GM10248 (cell line): ENCODE data around the gene IFNA21.

Experiments used
- CTCF ChIA-PET: fragments of 300-600 bp; sonication (Branson Sonifier 250); formaldehyde crosslinking; extraction: SDS; loops from one replicate; lab custom pipeline; 2021; ENCODE audit warnings: antibody characterized with exemption; lab: Yijun Ruan, JAX
- POLR2A ChIA-PET: fragments of 350-650 bp; sonication (Branson Sonifier 250); formaldehyde crosslinking; extraction: SDS; loops from one replicate; lab custom pipeline; 2020; ENCODE audit warnings: antibody characterized with exemption; lab: Yijun Ruan, JAX
- DNase-seq: peaks from one replicate; pipeline ENCODE4 v3.0.0; 2012; ENCODE audit errors: extremely low spot score
- CTCF ChIP-seq: IDR thresholded peaks from 2 replicates; pipeline ENCODE4 v1.5.1; 2012; ENCODE audit warnings: mild to moderate bottlenecking, low read depth; ENCODE audit errors: extremely low read depth, missing control alignments, control extremely low read depth

IFNA21 gene

GRCh38 chr9:21119093-21119770 is 47.2 kb downstream of the IFNA21 start:
- ChIA-PET CTCF (interaction anchor here (1.1 to 1.5 kb wide), 3 partner anchors 9 to 1192 kb away, joined by 3 to 8 read pairs (median 3); no protein-coding TSS in a partner anchor), POLR2A (no interaction called here)
- DNase-seq, result no peak
- TF ChIP-seq CTCF, result no peak
